COLO668 (cell line): ENCODE data around the gene KIAA1671.

ENCODE experiments used
- DNase-seq: peaks from one replicate; lab custom pipeline; 2025; ENCODE audit not compliant: unreplicated experiment; lab: John Stamatoyannopoulos, UW

KIAA1671 gene

GRCh38 chr22:25061605-25062376 lies 109.3 kb downstream of the KIAA1671 start:
- no peak for DNase-seq

- DNase-seq: no peak
Measured at GRCh38 chr22:25062386-25063085, 110.0 kb downstream of the KIAA1671 start.

GRCh38 chr22:25064894-25065560 lies 112.5 kb downstream of the KIAA1671 start:
- DNase-seq: no peak

GRCh38 chr22:25066861-25067435 lies 114.4 kb downstream of the KIAA1671 start:
- no peak for DNase-seq

- peak; percentile 11 for DNase-seq
Measured at GRCh38 chr22:25067851-25068421, 115.4 kb downstream of the KIAA1671 start.

- no peak for DNase-seq
Measured at GRCh38 chr22:25068707-25069106, 116.2 kb downstream of the KIAA1671 start.

- DNase-seq: no peak
Measured at GRCh38 chr22:25069426-25069757, 116.9 kb downstream of the KIAA1671 start.

- DNase-seq: no peak
Measured at GRCh38 chr22:25069758-25070481, 117.4 kb downstream of the KIAA1671 start.

GRCh38 chr22:25070956-25071355 lies 118.4 kb downstream of the KIAA1671 start:
- DNase-seq: no peak

GRCh38 chr22:25071720-25072119 lies 119.2 kb downstream of the KIAA1671 start:
- no peak for DNase-seq

- DNase-seq: no peak
Measured at GRCh38 chr22:25072406-25072805, 119.9 kb downstream of the KIAA1671 start.

- DNase-seq: no peak
Measured at GRCh38 chr22:25076336-25076735, 123.8 kb downstream of the KIAA1671 start.

GRCh38 chr22:25077056-25077455 lies 124.5 kb downstream of the KIAA1671 start:
- no peak for DNase-seq

- DNase-seq: peak; percentile 19
Measured at GRCh38 chr22:25077964-25078363, 125.4 kb downstream of the KIAA1671 start.

- DNase-seq: no peak
Measured at GRCh38 chr22:25078591-25078990, 126.1 kb downstream of the KIAA1671 start.

GRCh38 chr22:25080855-25081254 lies 128.3 kb downstream of the KIAA1671 start:
- DNase-seq: no peak

GRCh38 chr22:25081409-25081824 lies 128.9 kb downstream of the KIAA1671 start:
- peak; percentile 58 for DNase-seq

- DNase-seq: no peak
Measured at GRCh38 chr22:25082096-25082495, 129.6 kb downstream of the KIAA1671 start.

GRCh38 chr22:25083056-25083806 lies 130.7 kb downstream of the KIAA1671 start:
- DNase-seq: no peak

GRCh38 chr22:25083807-25084200 lies 131.3 kb downstream of the KIAA1671 start:
- peak; percentile 69 for DNase-seq
